Subcutaneous adipose tissue (tissue), 4 donors: ENCODE measurements around the gene TAF6. TPM values are rescaled to one million over a fixed set of nuclear protein-coding genes. Genes with fewer than 3 reads are reported as not detected.

Source experiments
- total RNA-seq, 4 donors: library from RNA; depleted of rRNA; stranded (reverse); fragments of >200 nt; gene quantifications; one replicate each; pipeline ENCODE4 v1.1.0, GENCODE V29; 2016
- TF ChIP-seq, protein P1 (sequence below): fragments of 450-650 bp; IDR thresholded peaks from one replicate; pipeline ENCODE4 v1.5.1; 2016; ENCODE audit warnings: low read depth, mild to moderate bottlenecking, control low read depth, antibody characterized with exemption, moderate library complexity

TAF6 gene
- total RNA-seq, 4 donors from 2014 or later: 9.8 to 36.2 (median 26.2) TPM

DNA sequence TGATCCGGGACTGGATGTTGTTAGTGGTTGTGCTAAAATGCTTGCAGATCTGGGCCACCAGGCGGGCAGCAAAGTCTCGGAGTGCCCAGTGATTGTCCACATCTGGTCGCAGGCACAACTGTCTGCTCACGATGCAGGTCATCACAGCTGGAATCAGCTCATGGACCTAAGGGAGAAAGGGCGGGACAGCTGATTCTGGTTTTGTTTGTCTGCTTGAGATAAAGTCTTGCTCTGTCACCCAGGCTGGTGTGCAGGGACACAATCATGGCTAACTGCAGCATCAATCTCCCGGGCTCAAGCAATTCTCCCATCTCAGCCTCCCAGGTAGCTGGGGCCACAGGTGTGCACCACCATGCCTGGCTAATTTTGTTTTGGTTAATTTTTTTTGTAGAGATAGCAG lies 8.0 kb downstream of the TAF6 start:
- TF ChIP-seq, protein P1, sequence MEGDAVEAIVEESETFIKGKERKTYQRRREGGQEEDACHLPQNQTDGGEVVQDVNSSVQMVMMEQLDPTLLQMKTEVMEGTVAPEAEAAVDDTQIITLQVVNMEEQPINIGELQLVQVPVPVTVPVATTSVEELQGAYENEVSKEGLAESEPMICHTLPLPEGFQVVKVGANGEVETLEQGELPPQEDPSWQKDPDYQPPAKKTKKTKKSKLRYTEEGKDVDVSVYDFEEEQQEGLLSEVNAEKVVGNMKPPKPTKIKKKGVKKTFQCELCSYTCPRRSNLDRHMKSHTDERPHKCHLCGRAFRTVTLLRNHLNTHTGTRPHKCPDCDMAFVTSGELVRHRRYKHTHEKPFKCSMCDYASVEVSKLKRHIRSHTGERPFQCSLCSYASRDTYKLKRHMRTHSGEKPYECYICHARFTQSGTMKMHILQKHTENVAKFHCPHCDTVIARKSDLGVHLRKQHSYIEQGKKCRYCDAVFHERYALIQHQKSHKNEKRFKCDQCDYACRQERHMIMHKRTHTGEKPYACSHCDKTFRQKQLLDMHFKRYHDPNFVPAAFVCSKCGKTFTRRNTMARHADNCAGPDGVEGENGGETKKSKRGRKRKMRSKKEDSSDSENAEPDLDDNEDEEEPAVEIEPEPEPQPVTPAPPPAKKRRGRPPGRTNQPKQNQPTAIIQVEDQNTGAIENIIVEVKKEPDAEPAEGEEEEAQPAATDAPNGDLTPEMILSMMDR: no peak

DNA sequence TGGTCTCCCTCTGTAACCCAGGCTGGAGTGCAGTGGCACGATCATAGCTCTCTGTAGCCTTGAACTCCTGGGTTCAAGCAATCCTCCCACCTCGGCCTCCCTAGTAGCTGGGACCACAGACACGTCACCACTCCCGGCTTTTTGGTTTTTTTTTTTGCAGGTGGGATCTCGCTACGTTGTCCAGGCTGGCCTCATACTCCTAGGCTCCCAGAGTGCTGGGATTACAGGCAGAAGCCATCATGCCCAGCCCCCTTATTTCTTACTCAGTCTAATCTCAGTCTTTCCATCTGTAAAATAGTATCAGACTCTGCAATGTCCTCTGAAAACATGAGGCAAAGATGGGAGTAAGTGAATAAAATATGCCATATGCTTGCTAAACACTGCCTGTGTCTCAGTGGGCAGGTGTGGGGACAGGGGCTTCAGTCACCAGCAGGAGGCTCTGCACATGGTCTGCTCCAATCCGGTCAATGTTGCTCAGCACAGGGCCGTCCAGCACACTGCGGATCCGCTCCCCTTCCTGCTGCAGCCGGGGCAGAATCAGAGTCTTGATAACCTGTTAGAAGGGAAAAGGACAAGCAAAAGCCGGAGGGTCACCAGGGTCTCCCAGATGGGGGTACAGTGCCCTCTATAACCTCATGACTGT lies 9.5 kb downstream of the TAF6 start:
- TF ChIP-seq, protein P1: no peak

DNA sequence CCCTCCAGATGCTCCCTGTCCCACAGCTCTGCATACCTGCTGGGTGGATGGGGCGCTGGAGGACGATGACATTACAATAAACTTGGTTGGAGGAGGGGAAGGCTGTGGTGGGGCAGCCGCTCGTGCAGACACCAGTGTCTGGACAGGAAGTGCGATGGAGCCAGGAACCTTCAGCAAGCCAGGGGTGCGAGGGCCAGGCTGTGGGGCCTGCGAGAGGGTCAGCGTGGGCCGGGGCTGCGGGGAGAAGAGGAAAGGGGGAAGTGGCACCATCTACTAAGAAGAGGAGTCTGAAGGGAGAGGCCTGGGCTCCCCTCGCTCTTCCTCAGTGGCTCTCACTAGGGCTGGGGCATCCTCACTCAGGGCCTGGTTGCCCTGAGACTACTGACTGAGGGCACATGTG lies 11.3 kb downstream of the TAF6 start:
- TF ChIP-seq, protein P1: no peak

DNA sequence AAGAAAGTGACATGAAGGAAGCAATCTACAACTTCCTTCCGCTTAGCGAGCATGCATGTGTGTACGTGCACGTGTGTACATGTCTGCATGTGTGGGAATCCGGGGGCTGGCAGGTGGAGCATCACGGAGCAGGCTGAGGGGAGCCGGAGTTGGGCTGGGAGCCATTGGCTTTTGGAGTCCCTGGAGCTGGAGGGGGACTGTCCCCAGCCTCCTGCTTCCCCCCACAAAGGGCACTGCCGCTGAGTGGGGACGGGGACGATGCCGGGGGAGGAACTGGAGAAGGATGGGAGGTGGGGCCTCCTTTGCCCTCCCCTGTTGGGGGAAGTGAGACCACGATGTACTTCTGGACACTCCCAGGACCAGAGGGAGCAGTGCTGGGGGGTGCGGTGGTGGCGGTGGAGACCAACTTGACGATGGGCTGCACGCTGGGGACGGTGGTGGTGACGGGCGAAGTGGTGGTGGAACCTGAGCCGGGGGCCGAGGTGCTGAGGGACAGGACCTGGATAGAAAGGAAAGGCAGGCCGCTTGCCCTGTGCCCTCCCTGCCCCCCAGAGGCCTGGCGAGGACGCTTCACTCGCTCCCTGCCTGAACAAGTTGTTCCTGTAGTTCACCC lies 11.9 kb downstream of the TAF6 start:
- TF ChIP-seq, protein P1: no peak

DNA sequence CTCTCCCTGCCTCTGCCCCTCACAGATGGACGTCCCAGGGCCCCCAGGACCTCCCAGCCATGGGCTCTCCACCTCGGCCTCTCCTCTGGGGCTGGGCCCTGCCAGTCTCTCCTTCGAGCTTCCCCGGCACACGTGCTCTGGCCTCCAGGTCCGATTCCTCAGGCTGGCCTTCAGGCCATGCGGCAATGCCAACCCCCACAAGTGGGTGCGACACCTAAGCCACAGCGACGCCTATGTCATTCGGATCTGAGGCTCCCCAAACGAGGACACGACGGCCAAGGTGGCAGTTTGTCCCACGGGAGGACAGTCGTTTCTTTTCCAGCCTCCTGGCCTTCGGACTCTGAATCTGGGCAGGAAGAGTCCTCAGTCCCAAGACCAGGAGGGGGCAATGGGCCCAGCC lies 12.5 kb downstream of the TAF6 start:
- TF ChIP-seq, protein P1: no peak

DNA sequence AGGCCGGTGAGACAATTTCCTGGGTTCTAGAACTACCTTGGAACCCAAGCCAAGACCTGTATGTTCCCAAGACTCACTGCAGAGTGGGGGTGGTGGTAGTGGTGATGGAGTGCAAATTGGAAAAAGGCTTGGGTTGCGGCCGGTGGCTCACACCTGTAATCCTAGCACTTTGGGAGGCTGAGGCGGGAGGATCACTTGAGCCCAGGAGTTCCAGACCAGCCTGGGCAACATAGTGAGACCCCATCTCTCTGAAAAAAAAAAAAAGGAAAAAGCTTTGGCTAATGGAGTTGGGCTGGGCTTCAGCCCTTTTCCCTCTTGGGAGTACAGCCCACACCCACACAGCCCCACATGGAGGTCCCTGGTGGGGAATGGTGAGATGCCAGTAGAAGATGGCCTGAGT lies 13.6 kb downstream of the TAF6 start:
- TF ChIP-seq, protein P1: no peak

DNA sequence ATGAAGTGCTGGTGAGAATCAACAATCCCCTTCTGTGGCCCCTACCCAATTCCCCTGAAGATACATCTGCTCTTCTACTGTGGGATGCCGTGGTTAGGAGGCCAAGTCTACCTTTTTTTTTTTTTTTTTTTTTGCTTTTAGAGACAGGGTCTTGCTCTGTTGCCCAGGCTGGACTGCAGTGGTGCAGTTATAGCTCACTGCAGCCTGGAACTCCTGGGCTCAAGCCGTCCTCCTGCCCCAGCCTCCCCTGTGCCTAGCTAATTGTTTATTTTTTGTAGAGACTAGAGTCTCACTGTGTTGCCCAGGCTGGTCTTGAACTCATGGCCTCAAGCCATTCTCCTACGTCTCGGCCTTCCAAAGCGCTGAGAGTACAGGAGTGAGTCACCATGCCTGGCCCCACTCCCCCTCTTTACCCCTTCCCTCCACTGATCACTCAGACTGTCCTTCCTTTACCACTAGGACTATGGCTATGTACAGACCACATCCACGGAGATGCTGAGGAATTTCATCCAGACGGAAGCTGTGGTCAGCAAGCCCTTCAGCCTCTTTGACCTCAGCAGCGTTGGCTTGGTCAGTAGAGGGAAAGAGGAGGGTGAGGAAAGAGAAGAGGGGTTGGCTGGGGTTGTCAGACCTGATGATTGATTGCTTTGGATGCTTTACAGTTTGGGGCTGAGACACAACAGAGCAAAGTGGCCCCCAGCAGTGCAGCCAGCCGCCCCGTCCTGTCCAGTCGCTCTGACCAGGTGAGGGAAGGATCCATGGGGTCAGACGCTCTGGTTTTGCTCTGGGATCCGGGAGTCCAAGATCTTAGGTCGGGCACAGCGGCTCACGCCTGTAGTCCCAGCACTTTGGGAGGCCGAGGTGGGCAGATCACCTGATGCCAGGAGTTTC lies 16.0 kb downstream of the TAF6 start:
- TF ChIP-seq, protein P1: no peak
